ENCODE measurements around the gene MSANTD2. TPM values are rescaled to one million over a fixed set of nuclear protein-coding genes. Genes with fewer than 3 reads are reported as not detected.

Gene MSANTD2
- total and polyA plus RNA-seq, 9 of the 15 experiments (the other 6 are each of a cell fraction or from before 2014, with no cell fraction given), result 1.3 to 9.9 (median 5.3) TPM

- TF ChIP-seq, protein P1, sequence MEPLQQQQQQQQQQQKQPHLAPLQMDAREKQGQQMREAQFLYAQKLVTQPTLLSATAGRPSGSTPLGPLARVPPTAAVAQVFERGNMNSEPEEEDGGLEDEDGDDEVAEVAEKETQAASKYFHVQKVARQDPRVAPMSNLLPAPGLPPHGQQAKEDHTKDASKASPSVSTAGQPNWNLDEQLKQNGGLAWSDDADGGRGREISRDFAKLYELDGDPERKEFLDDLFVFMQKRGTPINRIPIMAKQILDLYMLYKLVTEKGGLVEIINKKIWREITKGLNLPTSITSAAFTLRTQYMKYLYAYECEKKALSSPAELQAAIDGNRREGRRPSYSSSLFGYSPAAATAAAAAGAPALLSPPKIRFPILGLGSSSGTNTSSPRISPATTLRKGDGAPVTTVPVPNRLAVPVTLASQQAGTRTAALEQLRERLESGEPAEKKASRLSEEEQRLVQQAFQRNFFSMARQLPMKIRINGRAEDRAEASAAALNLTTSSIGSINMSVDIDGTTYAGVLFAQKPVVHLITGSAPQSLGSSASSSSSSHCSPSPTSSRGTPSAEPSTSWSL (CRISPR knock-in tag; IDR thresholded peaks at IDR 0.05; ENCODE audit: borderline replicate concordance), result no peak
- TF ChIP-seq SMARCE1 (IDR thresholded peaks at IDR 0.05) (peak; percentile 71), BRD9 (IDR thresholded peaks at IDR 0.05; ENCODE audit: low read depth, partially characterized antibody) (no peak), GTF2A2 (tag; IDR thresholded peaks at IDR 0.05) (no peak), DPF2 (IDR thresholded peaks at IDR 0.05) (peak; percentile 68), MYC (IDR thresholded peaks at IDR 0.05; ENCODE audit: low read depth, low read length) (no peak), MYC (CRISPR knock-in tag; IDR thresholded peaks at IDR 0.05; ENCODE audit: borderline replicate concordance, low read depth) (no peak), STAT6 (CRISPR knock-in tag; IDR thresholded peaks at IDR 0.05) (no peak), RFX1 (IDR thresholded peaks at IDR 0.05) (no peak)
- TF ChIP-seq, protein P2, sequence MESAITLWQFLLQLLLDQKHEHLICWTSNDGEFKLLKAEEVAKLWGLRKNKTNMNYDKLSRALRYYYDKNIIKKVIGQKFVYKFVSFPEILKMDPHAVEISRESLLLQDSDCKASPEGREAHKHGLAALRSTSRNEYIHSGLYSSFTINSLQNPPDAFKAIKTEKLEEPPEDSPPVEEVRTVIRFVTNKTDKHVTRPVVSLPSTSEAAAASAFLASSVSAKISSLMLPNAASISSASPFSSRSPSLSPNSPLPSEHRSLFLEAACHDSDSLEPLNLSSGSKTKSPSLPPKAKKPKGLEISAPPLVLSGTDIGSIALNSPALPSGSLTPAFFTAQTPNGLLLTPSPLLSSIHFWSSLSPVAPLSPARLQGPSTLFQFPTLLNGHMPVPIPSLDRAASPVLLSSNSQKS (CRISPR knock-in tag; IDR thresholded peaks at IDR 0.05), result no peak
Observed at GRCh38 chr11:124769806-124770774, 30.1 kb downstream of the MSANTD2 start (continued).
